Body of pancreas (tissue), 4 donors: ENCODE results near the gene EPG5. TPM values are rescaled to one million over a fixed set of nuclear protein-coding genes. Genes with fewer than 3 reads are reported as not detected.

Source experiments
- ATAC-seq: fragments of 150-250 bp; one replicate; pipeline ENCODE4 v1.9.1; 2016
- DNase-seq, 4 donors: peaks; one replicate each; pipeline ENCODE4 v3.0.0-alpha.2; 2019
- H3K27ac ChIP-seq, 4 donors: fragments of 200-600 bp; sonication (generic); 1 replicate in 3 of 4; 2 replicates in 1 of 4; pipeline versions ENCODE4 v1.5.1 to v1.6.1; 2016 to 2019; ENCODE audit warnings: mild to moderate bottlenecking in 1 of 4, mixed read lengths in 1 of 4, moderate library complexity in 1 of 4
- H3K27me3 ChIP-seq, 2 donors: fragments of 200-600 bp; sonication (generic); one replicate each; pipeline ENCODE4 v1.6.0; 2016; ENCODE audit warnings: mild to moderate bottlenecking in 1 of 2
- H3K36me3 ChIP-seq, 2 donors: fragments of 200-600 bp; sonication (generic); replicated peaks in 1 of 2; 2 replicates each; pipeline ENCODE4 v1.5.1; 2016; ENCODE audit warnings: low read depth in 2 of 2; ENCODE audit not compliant: insufficient read depth in 1 of 2
- H3K4me1 ChIP-seq: fragments of 200-600 bp; sonication (generic); one replicate; pipeline ENCODE4 v1.6.0; 2016
- H3K4me3 ChIP-seq, 2 donors: fragments of 200-600 bp; sonication (generic); 1 replicate in 1 of 2; 2 replicates in 1 of 2; pipeline ENCODE4 v1.5.1; 2016 to 2019
- H3K9me3 ChIP-seq, 3 donors: fragments of 200-600 bp; sonication (generic); 1 replicate in 2 of 3; 2 replicates in 1 of 3; pipeline ENCODE4 v1.5.1; 2016
- CTCF ChIP-seq, 7 experiments: fragments of 450-650 bp in 4 of 7; fragments of 200-600 bp in 3 of 7; sonication (generic) in 3 of 7; IDR thresholded peaks; one replicate each; pipeline ENCODE4 v1.5.1; 2016 to 2019; ENCODE audit warnings: antibody characterized with exemption in 7 of 7
- POLR2A ChIP-seq, 3 donors: fragments of 450-650 bp; IDR thresholded peaks; one replicate each; pipeline ENCODE4 v1.6.1; 2016; ENCODE audit warnings: antibody characterized with exemption in 3 of 3, mild to moderate bottlenecking in 2 of 3
- WGBS, 2 donors: methylation state at CpG; one replicate each; pipeline ENCODE4 v1.1.5; 2017; 5-methylcytosine and 5-hydroxymethylcytosine counted together
- intact Hi-C: fragments of 100-400 bp; cut with DNase I; formaldehyde crosslinking; loops from one replicate; pipeline ENCODE4 v1.15.1; 2023
- total RNA-seq, 2 donors: library from RNA; depleted of rRNA; stranded (reverse); fragments of >200 nt; gene quantifications; one replicate each; pipeline ENCODE4 v1.1.0, GENCODE V29; 2016

The EPG5 gene
- total RNA-seq, result 10 to 100 TPM; 13.2 to 14.5 TPM

DNA sequence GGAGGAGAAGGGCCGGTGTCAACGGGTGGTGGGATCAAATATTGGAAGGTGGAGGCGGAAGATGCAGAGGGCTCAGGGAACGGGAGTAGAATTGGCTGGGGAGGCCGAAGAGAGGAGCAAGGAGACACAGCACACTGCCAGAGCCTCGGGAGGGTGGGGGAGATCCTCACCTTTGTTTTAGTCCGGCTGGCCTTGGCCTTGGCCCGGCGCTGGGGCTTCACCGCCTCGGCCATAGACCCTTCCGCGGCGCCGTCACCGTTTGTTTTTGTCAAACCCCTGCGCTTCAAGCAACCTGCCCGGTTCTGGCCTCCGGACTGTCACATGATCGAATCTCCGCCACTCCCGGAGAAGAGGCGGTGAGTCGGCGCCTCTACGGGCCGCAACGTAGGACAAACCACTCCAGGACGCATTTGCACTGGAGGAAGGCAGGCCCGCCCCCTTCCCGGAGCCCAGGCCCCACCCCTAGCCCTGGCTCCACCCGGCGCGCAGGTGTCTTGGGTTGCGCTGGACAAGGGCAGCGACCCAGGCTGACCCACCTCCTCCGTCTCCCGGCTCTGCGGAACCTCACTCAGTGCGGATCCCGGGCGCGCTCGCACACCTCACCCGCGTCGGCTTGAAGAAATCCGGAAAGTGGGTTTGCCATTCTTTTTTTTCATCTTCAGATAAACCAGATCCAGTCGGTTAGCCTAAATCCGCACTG lies at the start of gene EPG5:
TSS of gene EPG5 (minus strand) at position 323 of the 700 bp plus-strand sequence. CDS start at position 233, 90 bp downstream.
- no peaks in the 10 kb centered on the region for H3K36me3 ChIP-seq
- intact Hi-C loops, result no loop called here
- 0% methylated on average over 23 to 50 of the region's 50 CpGs for WGBS, 2 donors
- TF ChIP-seq POLR2A (IDR thresholded peaks at IDR 0.05) (peak; percentile 38 to 78 (median 74)), CTCF (IDR thresholded peaks at IDR 0.05) (no peak)
- peak within 1 kb of the TSS; percentile 70 for H3K4me3 ChIP-seq
- DNase-seq (peak; percentile 96 to 99 (median 97)), ATAC-seq (peak; percentile 100)
- no peaks in the 10 kb centered on the region for H3K27me3 ChIP-seq
- peaks cover 18% of the 10 kb centered on the region for H3K4me1 ChIP-seq
- no peaks in the 10 kb centered on the region for H3K9me3 ChIP-seq
- H3K27ac ChIP-seq, result peak within 1 kb of the TSS; percentile 73 to 88 (median 84)

GRCh38 chr18:46013484-46014189 lies 46.5 kb upstream of the EPG5 start:
- TF ChIP-seq CTCF (IDR thresholded peaks at IDR 0.05) (no peak), POLR2A (IDR thresholded peaks at IDR 0.05) (no peak)
- WGBS, 2 donors, result 62 to 76% methylated on average over 5 of the region's 5 CpGs
- Histone ChIP-seq H3K4me3 (no peak overlapping the region), H3K9me3 (no peaks in the 10 kb centered on the region), H3K4me1 (no peaks in the 10 kb centered on the region), H3K27me3 (no peaks in the 10 kb centered on the region), H3K36me3 (no peaks in the 10 kb centered on the region), H3K27ac (no peak overlapping the region)
- intact Hi-C loops, result no loop called here
- ATAC-seq, result no peak
- DNase-seq, result no peak

DNA sequence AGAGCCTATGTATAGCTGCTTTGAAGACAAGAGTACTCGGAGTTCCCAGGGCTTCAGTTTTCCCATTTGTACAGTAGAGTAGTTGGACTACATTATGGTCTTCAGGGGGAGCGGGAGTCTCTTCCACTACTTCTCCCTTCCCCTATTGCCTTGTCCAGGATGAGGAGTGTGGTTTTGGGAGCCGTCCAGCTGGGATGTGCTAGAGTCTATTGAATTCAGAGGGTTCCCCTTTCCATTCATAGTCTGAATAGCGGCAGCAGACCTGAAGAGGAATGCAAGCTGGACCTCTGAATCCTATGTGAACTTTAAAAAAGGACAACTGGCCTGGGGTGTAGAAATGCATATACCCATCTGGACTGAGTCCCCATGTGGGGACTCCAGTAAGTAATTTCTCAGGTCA lies 43.5 kb upstream of the EPG5 start:
- intact Hi-C loops, result no loop called here
- no peak for DNase-seq
- no peaks in the 10 kb centered on the region for H3K4me1 ChIP-seq
- H3K4me3 ChIP-seq, result no peak overlapping the region
- H3K9me3 ChIP-seq, result no peaks in the 10 kb centered on the region
- WGBS, 2 donors, result 82 to 91% methylated on average over 4 of the region's 4 CpGs
- H3K27ac ChIP-seq, result no peak overlapping the region
- TF ChIP-seq CTCF (IDR thresholded peaks at IDR 0.05) (no peak), POLR2A (IDR thresholded peaks at IDR 0.05) (no peak)
- ATAC-seq, result no peak
- H3K27me3 ChIP-seq, result no peaks in the 10 kb centered on the region
- no peaks in the 10 kb centered on the region for H3K36me3 ChIP-seq

GRCh38 chr18:46010050-46010449 lies 42.9 kb upstream of the EPG5 start:
- no peaks in the 10 kb centered on the region for H3K9me3 ChIP-seq
- no peak for ATAC-seq
- 82 to 86% methylated on average over 4 of the region's 4 CpGs for WGBS, 2 donors
- no peaks in the 10 kb centered on the region for H3K36me3 ChIP-seq
- no peaks in the 10 kb centered on the region for H3K27me3 ChIP-seq
- DNase-seq, result no peak
- no peak for TF ChIP-seq CTCF (IDR thresholded peaks at IDR 0.05)
- TF ChIP-seq POLR2A (IDR thresholded peaks at IDR 0.05), result no peak
- intact Hi-C loops, result no loop called here
- H3K4me3 ChIP-seq, result no peak overlapping the region
- no peaks in the 10 kb centered on the region for H3K4me1 ChIP-seq
- H3K27ac ChIP-seq, result peak overlapping the region in 1 of 4 donors; percentile 48
